Measurements from ENCODE around the gene CSAD.
A peak's percentile ranks its signal among the peaks of the same experiment; 100 is the strongest.
"Not testable (repeated sequence)": the region's sequence is repeated elsewhere in the genome, so short reads cannot be mapped to it uniquely, and the experiment has no call there.

CSAD gene

GRCh38 chr12:53180931-53181645, 363 bp upstream of the CSAD start:
- DNase-seq (ENCODE audit: low read depth, low spot score) = no peak

GRCh38 chr12:53179687-53180219, 972 bp downstream of the CSAD start:
- no peak for DNase-seq (ENCODE audit: low read depth, low spot score)

GRCh38 chr12:53178803-53179202, 1.9 kb downstream of the CSAD start:
- not testable (repeated sequence) for DNase-seq (ENCODE audit: low read depth, low spot score)

DNA sequence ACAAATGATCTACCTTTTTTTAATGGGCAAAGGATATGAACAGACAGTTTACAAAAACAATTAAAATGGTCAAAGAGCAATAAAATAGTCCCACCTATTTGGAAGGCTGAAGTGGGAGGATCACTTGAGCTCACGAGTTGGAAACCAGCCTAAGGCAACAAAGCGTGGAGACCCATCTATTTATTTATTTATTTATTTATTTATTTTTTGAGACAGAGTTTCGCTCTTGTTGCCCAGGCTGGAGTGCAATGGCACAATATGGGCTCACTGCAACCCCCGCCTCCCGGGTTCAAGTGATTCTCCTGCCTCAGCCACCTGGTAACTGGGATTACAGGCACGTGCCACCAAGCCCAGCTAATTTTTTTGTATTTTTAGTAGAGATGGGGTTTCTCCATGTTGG, 3.3 kb downstream of the CSAD start:
- not testable (repeated sequence) for DNase-seq (ENCODE audit: low read depth, low spot score)

GRCh38 chr12:53176750-53177149, 4.0 kb downstream of the CSAD start:
- DNase-seq (ENCODE audit: low read depth, low spot score) = no peak

GRCh38 chr12:53174881-53175491, 5.7 kb downstream of the CSAD start:
- peak; percentile 98 for DNase-seq (ENCODE audit: low read depth, low spot score)

- no peak for DNase-seq (ENCODE audit: low read depth, low spot score)
Observed at GRCh38 chr12:53173085-53173715, 7.5 kb downstream of the CSAD start.

GRCh38 chr12:53172352-53172751, 8.4 kb downstream of the CSAD start:
- no peak for DNase-seq (ENCODE audit: low read depth, low spot score)

GRCh38 chr12:53171725-53172329, 8.9 kb downstream of the CSAD start:
- DNase-seq (ENCODE audit: low read depth, low spot score) = no peak

- no peak for DNase-seq (ENCODE audit: low read depth, low spot score)
Observed at GRCh38 chr12:53170876-53171724, 9.6 kb downstream of the CSAD start.

- no peak for DNase-seq (ENCODE audit: low read depth, low spot score)
Observed at GRCh38 chr12:53170215-53170614, 10.5 kb downstream of the CSAD start.

GRCh38 chr12:53169644-53170043, 11.1 kb downstream of the CSAD start:
- DNase-seq (ENCODE audit: low read depth, low spot score) = no peak

DNA sequence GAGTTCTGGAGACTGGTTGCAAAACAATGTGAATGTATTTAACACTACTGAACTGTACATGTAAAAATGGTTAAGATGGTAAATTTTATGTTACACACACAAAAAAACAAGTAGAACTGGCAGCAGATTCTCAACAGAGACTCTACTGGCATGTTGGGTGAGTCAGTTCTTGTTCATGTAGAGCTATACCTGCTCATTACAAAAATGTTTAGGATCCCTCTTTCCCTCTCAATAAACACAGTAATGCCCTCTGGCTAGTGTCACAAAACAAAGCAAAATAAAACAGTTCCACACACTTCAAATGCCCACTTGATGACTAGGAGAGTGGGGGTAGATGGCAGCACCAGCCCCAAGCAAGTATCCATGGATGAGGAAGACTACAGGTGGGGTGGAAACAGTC, 13.9 kb downstream of the CSAD start:
- DNase-seq (ENCODE audit: low read depth, low spot score) = no peak

DNA sequence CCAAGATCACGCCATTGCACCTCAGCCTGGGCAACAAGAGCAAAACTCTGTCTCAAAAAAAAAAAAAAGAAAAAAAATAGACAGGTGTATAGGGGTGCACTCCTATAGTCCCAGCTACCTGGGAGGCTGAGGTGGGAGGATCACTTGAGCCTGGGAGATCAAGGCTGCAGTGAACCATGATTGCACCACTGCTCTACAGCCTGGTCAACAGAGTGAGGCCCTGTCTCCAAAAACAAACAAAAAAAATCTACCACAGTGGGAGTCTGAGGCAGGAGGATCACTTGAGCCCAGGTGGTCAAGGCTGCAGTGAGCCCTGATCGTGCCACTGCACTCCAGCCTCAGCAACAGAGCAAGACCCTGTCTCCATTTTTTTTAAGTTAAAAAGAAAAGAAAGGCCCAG, 17.7 kb downstream of the CSAD start:
- not testable (repeated sequence) for DNase-seq (ENCODE audit: low read depth, low spot score)

DNA sequence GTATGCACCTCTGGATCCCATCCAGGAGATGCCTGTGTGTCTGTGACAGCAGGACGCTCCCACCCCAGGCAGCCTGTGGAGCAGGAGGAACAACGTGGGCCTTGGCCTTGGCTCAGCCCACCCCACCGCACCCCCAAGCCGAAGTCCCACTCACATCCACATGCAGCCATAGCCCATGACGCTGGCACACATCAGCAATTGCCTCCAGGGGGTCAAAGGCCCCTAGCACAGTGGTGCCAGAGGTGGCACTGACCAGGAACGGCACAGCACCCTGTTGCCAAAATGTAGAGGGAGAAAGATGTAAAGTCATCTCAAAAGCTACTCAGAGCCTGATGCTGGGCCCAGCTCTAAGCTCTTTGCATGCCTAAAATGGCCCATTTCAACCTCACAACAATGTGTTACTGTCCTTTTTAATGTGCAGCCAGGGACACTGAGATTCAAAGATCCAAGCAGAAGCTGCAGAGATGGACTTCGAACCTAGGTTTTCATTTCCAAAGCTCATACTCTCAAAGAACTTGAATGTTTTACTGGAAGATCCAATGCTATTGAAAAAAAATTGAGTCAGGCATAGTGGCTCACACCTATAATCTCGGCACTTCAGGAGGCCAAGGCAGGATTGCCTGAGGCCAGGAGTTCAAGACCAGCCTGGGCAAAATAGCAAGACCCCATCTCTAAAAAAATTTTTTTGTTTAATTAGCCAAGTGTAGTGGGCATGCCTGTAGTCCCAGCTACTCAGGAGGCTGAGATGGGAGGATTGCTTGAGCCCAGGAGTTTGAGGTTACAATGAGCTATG, 19.4 kb downstream of the CSAD start:
- no peak for DNase-seq (ENCODE audit: low read depth, low spot score)

DNA sequence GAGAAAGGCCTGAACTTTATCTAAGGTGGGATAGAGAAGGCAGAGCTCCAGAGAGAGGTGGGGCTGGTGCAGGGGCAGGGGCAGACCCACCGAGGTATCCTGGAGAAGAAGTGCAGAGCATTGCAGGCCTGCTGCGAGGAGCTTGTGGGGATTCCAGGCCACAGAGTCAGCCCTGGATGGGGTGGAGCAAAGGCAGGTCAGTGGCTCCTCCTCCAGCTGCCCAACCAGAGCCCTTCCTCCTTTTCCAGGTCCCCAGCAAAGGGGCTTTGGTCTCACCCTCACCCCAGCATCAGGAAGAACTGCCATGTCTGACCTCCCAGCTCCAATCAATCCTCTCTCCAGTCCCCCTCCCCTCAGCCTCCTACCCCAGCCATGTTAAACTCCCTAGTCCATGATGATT, 20.1 kb downstream of the CSAD start:
- DNase-seq (ENCODE audit: low read depth, low spot score) = no peak

DNA sequence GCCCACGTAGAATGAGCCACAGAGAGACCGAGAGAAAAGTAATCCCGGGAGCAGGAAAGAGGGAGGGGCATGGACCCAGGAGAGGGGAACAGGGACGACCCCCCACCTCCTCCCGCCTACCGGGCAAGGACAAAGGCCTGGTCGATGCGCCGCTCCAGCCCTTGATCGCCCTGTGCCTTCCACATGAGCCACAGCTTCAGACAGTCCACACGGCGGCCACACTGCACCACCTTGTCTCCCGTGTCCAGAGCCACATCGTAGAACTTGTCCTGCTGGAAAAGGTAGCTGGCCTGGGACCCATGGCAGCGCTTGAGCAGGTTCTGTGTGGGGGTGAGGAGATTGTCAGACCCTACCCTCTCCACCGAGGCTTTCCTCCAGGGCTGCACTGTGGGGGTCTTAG, 20.7 kb downstream of the CSAD start:
- DNase-seq (ENCODE audit: low read depth, low spot score) = no peak

DNA sequence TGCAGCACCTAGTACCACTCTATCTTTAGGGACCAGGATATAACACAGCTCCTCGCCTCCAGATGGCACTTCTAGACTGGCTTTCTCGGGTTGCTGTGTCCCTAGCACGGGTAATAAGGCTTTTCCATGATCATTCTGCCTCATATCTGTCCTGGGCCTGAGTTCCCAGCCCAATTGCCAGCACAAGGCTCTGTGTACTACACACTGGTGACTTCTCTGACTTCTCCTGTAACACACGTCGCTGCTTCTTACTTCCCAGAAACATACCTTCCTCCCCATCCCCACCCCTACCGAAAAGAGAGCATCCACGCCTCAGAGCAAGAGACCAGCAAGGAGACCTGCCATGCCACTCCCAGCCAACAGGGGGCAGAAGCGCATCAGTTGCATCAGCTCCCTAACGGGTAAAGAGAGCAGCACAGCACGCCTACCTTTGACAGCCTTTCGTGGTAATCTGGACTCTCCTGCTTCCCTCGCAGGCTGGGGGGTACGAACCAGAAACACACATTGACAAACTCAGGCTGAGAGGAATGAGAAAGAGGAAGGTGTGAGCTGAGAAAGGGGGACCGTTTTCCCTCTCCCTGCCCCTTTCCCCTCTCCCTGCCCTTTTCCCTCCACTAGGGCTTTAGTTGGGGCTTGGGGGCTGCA, 21.4 kb downstream of the CSAD start:
- no peak for DNase-seq (ENCODE audit: low read depth, low spot score)

GRCh38 chr12:53152390-53152789, 28.3 kb downstream of the CSAD start:
- no peak for DNase-seq (ENCODE audit: low read depth, low spot score)

GRCh38 chr12:53151039-53151438, 29.7 kb downstream of the CSAD start:
- DNase-seq (ENCODE audit: low read depth, low spot score) = no peak
